ENCODE data around the gene SDK1. TPM values are rescaled to one million over a fixed set of nuclear protein-coding genes. Genes with fewer than 3 reads are reported as not detected.

The SDK1 gene
- total and polyA plus RNA-seq, 4 donors: 10.4 to 11.6 (median 11.0) TPM

DNA sequence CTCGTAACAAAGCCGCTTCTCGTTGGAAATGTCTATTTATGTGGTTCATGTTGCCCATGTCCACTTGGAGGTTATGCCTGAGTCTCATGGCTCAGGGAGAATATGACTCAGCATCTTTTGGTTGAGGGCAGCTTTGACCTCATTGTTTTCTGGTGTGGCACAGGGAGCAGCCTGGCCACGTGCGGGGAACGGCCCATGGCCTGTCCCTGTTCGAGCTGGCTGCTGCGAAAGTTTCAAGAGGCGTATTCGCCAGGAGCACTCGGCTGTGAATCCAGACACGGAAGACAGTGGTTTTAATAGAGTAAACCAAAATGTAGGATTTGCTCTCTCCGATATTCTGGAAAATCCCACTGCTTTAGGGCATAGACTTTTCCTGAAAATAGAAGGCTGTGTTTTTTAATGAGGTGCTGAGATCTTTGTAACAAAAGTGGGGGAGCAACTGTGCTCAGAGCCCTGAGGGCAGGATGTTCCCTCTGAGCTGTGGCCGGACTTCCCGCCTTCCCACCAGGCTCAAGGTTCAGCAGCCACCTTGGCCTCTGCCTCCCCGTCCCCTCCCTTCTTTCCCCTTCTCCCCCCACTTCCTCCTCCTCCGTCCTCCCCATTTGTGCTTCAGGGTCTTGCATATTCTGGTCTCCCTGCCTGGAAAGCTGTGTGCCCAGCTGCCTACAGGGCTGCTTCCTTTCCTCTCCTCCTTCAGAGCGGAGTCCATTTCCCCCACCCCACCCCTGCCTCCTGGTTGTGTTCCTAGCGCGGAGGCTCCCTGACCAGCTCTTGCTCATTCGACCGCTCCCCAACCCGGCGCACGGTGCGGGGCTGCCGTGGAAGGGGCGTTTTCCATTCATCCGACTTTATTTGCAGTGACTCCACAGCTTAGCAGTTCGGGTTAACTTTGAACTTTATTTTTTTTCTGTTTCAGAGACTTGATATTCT, 642.0 kb downstream of the SDK1 start:
- Histone ChIP-seq H3K9me3 (ENCODE audit: control insufficient read depth, insufficient read depth, low read length) (peaks cover 3% of the 10 kb centered on the region), H3K27me3 (ENCODE audit: control insufficient read depth, insufficient read depth, low read length) (no peaks in the 10 kb centered on the region), H3K36me3 (ENCODE audit: control insufficient read depth, insufficient read depth, low read length) (no peaks in the 10 kb centered on the region), H3K4me3 (ENCODE audit: low read depth, low read length) (no peak overlapping the region), H3K4me1 (ENCODE audit: control insufficient read depth, insufficient read depth, low read length) (no peaks in the 10 kb centered on the region), H3K27ac (ENCODE audit: low read depth, low read length) (no peak overlapping the region)
- WGBS (ENCODE audit: insufficient coverage): 89% methylated on average over 22 of the region's 30 CpGs
- no peak for DNase-seq (ENCODE audit: low read depth in 4 of 6, low spot score in 6 of 6)

GRCh38 chr7:3943779-3944520, 642.9 kb downstream of the SDK1 start:
- Histone ChIP-seq H3K36me3 (ENCODE audit: control insufficient read depth, insufficient read depth, low read length) (no peaks in the 10 kb centered on the region), H3K4me3 (ENCODE audit: low read depth, low read length) (no peak overlapping the region), H3K9me3 (ENCODE audit: control insufficient read depth, insufficient read depth, low read length) (peaks cover 3% of the 10 kb centered on the region), H3K27ac (ENCODE audit: low read depth, low read length) (no peak overlapping the region), H3K27me3 (ENCODE audit: control insufficient read depth, insufficient read depth, low read length) (no peaks in the 10 kb centered on the region), H3K4me1 (ENCODE audit: control insufficient read depth, insufficient read depth, low read length) (no peaks in the 10 kb centered on the region)
- WGBS (ENCODE audit: insufficient coverage): 82% methylated on average over 4 of the region's 10 CpGs
- DNase-seq (ENCODE audit: low read depth in 4 of 6, low spot score in 6 of 6): no peak

DNA sequence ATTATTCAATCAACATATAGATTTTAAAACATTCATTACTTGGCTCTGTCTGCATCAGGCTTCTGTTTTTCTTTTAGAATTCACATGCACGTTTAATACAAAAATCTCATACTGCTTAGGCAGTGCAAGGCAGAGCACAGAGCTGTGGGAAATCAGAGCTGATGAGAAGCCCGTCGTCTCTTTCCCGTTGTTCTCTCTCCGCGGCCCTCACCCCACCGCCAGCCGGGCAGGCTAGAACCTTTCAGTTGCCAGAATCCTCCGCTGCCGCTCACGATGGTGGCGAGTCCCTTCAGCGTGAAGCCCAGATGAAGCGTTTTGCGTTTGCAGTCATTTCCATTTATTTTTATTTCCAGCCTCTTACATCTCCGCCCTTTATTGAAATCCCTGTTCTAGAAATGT, 648.2 kb downstream of the SDK1 start:
- no peak overlapping the region for H3K27ac ChIP-seq (ENCODE audit: low read depth, low read length)
- H3K4me1 ChIP-seq (ENCODE audit: control insufficient read depth, insufficient read depth, low read length): no peaks in the 10 kb centered on the region
- DNase-seq (ENCODE audit: low read depth in 4 of 6, low spot score in 6 of 6): peak in 2 of 6 donors; percentile 52 to 59

GRCh38 chr7:3950249-3950648, 649.2 kb downstream of the SDK1 start:
- Histone ChIP-seq H3K9me3 (ENCODE audit: control insufficient read depth, insufficient read depth, low read length) (peaks cover 3% of the 10 kb centered on the region), H3K36me3 (ENCODE audit: control insufficient read depth, insufficient read depth, low read length) (peaks cover 8% of the 10 kb centered on the region), H3K4me1 (ENCODE audit: control insufficient read depth, insufficient read depth, low read length) (peaks cover 4% of the 10 kb centered on the region), H3K4me3 (ENCODE audit: low read depth, low read length) (no peak overlapping the region), H3K27ac (ENCODE audit: low read depth, low read length) (no peak overlapping the region), H3K27me3 (ENCODE audit: control insufficient read depth, insufficient read depth, low read length) (no peaks in the 10 kb centered on the region)
- DNase-seq (ENCODE audit: low read depth in 4 of 6, low spot score in 6 of 6): no peak
- no CpG with 5 or more reads among the region's 5 CpGs for WGBS (ENCODE audit: insufficient coverage)

More for the DNA sequence above, 648.2 kb downstream of the SDK1 start:
- Histone ChIP-seq H3K36me3 (ENCODE audit: control insufficient read depth, insufficient read depth, low read length) (peaks cover 4% of the 10 kb centered on the region), H3K4me3 (ENCODE audit: low read depth, low read length) (no peak overlapping the region), H3K27me3 (ENCODE audit: control insufficient read depth, insufficient read depth, low read length) (no peaks in the 10 kb centered on the region), H3K9me3 (ENCODE audit: control insufficient read depth, insufficient read depth, low read length) (peaks cover 3% of the 10 kb centered on the region)
- WGBS (ENCODE audit: insufficient coverage): 50% methylated on average over 9 of the region's 16 CpGs

DNA sequence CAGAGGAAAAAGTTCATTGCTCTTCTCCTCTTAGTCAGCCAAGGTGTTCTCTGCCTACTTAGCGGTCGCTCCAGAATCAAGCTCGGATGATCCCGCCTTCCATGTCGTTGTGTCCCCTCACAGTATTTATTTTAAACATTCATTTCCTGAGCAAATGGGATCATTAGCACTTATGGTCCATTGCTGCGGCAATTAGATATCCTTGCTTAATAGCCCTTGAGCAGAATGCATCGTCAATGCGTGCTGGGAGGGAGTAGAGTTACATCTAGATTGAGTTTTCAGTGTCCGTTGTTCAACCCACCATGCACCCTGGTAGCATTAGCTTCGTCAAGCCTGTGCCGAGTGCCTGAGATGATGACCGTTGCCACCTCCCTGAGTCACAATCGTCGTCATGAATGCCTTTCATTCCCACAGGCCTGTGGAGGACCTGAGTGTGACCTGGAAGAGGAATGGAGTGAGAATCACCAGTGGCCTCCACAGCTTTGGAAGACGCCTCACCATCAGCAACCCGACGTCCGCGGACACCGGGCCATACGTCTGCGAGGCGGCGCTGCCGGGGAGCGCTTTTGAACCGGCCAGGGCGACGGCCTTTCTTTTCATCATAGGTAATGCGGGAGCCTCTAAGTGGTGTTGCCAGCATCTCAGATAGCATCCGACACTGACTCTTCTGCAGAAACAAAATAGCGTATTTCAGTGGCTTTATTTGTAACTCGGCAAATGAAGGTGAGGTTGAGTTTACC, 650.4 kb downstream of the SDK1 start:
- Histone ChIP-seq H3K4me1 (ENCODE audit: control insufficient read depth, insufficient read depth, low read length) (peaks cover 10% of the 10 kb centered on the region), H3K4me3 (ENCODE audit: low read depth, low read length) (no peak overlapping the region), H3K9me3 (ENCODE audit: control insufficient read depth, insufficient read depth, low read length) (no peaks in the 10 kb centered on the region), H3K36me3 (ENCODE audit: control insufficient read depth, insufficient read depth, low read length) (peaks cover 14% of the 10 kb centered on the region), H3K27me3 (ENCODE audit: control insufficient read depth, insufficient read depth, low read length) (no peaks in the 10 kb centered on the region), H3K27ac (ENCODE audit: low read depth, low read length) (no peak overlapping the region)
- WGBS (ENCODE audit: insufficient coverage): 92% methylated on average over 25 of the region's 33 CpGs
- peak in 1 of 6 donors; percentile 61 for DNase-seq (ENCODE audit: low read depth in 4 of 6, low spot score in 6 of 6)

DNA sequence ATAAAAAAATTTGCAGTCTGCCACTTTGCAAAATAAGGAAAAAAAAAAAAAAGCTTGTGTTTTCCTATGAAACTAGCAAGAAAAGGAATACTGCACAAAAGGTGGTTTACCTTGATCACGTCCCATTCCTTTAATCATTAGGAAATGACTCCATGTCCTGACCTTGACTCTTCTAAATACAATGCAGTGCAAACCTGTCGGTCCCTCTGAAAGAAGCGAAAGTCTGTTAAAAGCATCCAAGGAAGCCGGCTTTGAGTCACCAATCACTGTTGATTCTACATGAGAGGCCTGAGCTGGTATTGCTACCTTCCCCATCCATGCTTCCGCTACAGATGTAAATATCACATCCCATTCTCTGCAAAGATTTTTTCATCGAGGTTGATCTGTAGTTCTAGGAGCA, 652.1 kb downstream of the SDK1 start:
- Histone ChIP-seq H3K9me3 (ENCODE audit: control insufficient read depth, insufficient read depth, low read length) (no peaks in the 10 kb centered on the region), H3K4me1 (ENCODE audit: control insufficient read depth, insufficient read depth, low read length) (peaks cover 10% of the 10 kb centered on the region), H3K4me3 (ENCODE audit: low read depth, low read length) (no peak overlapping the region), H3K36me3 (ENCODE audit: control insufficient read depth, insufficient read depth, low read length) (peaks cover 17% of the 10 kb centered on the region), H3K27ac (ENCODE audit: low read depth, low read length) (no peak overlapping the region), H3K27me3 (ENCODE audit: control insufficient read depth, insufficient read depth, low read length) (no peaks in the 10 kb centered on the region)
- no peak for DNase-seq (ENCODE audit: low read depth in 4 of 6, low spot score in 6 of 6)
- WGBS (ENCODE audit: insufficient coverage): 91% methylated on average over 4 of the region's 6 CpGs

DNA sequence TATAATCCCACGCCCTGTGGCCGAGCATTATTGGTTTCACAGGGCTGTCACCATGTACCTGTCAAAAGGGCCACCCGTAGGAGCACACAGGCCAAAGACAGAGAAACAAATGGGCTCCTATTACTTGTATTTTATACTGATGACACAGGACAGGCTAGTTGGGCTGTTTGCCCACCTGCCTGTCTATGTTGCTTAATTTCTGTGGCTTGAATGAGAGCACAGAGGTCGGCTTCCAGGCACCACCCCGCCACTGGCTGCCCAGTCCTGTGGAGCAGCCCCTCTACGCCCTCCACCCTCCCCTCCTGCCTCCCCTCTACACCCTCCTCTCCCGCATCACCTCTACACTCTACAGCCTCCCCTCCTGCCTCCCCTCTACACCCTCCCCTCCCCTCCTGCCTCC, 652.9 kb downstream of the SDK1 start:
- WGBS (ENCODE audit: insufficient coverage): 100% methylated on average over 3 of the region's 7 CpGs
- no peaks in the 10 kb centered on the region for H3K27me3 ChIP-seq (ENCODE audit: control insufficient read depth, insufficient read depth, low read length)
- peaks cover 10% of the 10 kb centered on the region for H3K4me1 ChIP-seq (ENCODE audit: control insufficient read depth, insufficient read depth, low read length)
- H3K27ac ChIP-seq (ENCODE audit: low read depth, low read length): no peak overlapping the region
- H3K4me3 ChIP-seq (ENCODE audit: low read depth, low read length): no peak overlapping the region
- no peak for DNase-seq (ENCODE audit: low read depth in 4 of 6, low spot score in 6 of 6)
- H3K36me3 ChIP-seq (ENCODE audit: control insufficient read depth, insufficient read depth, low read length): peaks cover 17% of the 10 kb centered on the region
- no peaks in the 10 kb centered on the region for H3K9me3 ChIP-seq (ENCODE audit: control insufficient read depth, insufficient read depth, low read length)

DNA sequence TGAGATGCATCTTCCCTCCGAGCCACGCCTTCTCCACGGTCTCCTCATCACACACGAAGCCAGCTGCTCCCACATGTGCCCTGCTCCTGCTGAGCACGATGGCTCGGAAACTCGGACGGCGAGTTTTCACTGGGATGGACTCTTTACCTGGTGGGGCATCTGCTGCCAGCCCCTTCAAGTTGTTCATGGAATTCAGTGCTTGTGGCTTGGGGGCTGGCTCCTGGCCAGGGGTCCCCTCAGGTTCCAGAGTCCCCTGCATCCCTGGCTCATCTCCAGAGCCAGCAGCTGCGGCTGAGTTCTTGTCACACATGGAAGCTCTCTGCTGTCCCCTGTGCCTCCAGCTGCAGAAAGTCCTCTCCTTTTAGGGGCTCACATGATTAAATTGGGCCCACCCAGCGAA, 654.0 kb downstream of the SDK1 start:
- 79% methylated on average over 10 of the region's 11 CpGs for WGBS (ENCODE audit: insufficient coverage)
- no peaks in the 10 kb centered on the region for H3K27me3 ChIP-seq (ENCODE audit: control insufficient read depth, insufficient read depth, low read length)
- no peak overlapping the region for H3K27ac ChIP-seq (ENCODE audit: low read depth, low read length)
- H3K4me1 ChIP-seq (ENCODE audit: control insufficient read depth, insufficient read depth, low read length): peaks cover 10% of the 10 kb centered on the region
- H3K9me3 ChIP-seq (ENCODE audit: control insufficient read depth, insufficient read depth, low read length): no peaks in the 10 kb centered on the region
- H3K36me3 ChIP-seq (ENCODE audit: control insufficient read depth, insufficient read depth, low read length): peaks cover 17% of the 10 kb centered on the region
- no peak overlapping the region for H3K4me3 ChIP-seq (ENCODE audit: low read depth, low read length)
- peak in 2 of 6 donors; percentile 15 to 50 for DNase-seq (ENCODE audit: low read depth in 4 of 6, low spot score in 6 of 6)

Data from spinal cord (tissue), 10 donors.